CD8-positive, alpha-beta memory T cell (primary cell): Measurements from ENCODE around the gene ITPA. TPM values are rescaled to one million over a fixed set of nuclear protein-coding genes. Genes with fewer than 3 reads are reported as not detected.

Experiments used
- CTCF ChIA-PET: fragments of 350-600 bp; sonication (Branson Sonifier 250); formaldehyde crosslinking; loops from one replicate; lab custom pipeline; 2021; ENCODE audit warnings: antibody characterized with exemption; lab: Charles Lee
- POLR2A ChIA-PET: fragments of 350-600 bp; sonication (Branson Sonifier 250); formaldehyde crosslinking; loops from one replicate; lab custom pipeline; 2021; ENCODE audit warnings: antibody characterized with exemption; lab: Charles Lee
- DNase-seq, 5 donors: peaks; one replicate each; pipeline versions ENCODE4 v3.0.0 to v3.0.0-alpha.2; 2020 to 2022; ENCODE audit warnings: mixed read lengths in 1 of 5
- H3K27ac ChIP-seq: one replicate; pipeline ENCODE4 v1.7.0; 2013; ENCODE audit warnings: low read depth, mild to moderate bottlenecking, low read length, moderate library complexity
- H3K27me3 ChIP-seq: 2 replicates; pipeline ENCODE4 v1.7.0; 2013; ENCODE audit warnings: low read length, mild to moderate bottlenecking; ENCODE audit not compliant: insufficient read depth, poor library complexity, severe bottlenecking
- H3K36me3 ChIP-seq: 2 replicates; pipeline ENCODE4 v1.7.0; 2013; ENCODE audit warnings: mild to moderate bottlenecking, low read length, moderate library complexity; ENCODE audit not compliant: insufficient read depth
- H3K4me1 ChIP-seq: 2 replicates; pipeline ENCODE4 v1.7.0; 2013; ENCODE audit warnings: mild to moderate bottlenecking, low read length, moderate library complexity; ENCODE audit not compliant: insufficient read depth
- H3K4me3 ChIP-seq: 2 replicates; pipeline ENCODE4 v1.7.0; 2013; ENCODE audit warnings: mild to moderate bottlenecking, low read length
- H3K9me3 ChIP-seq: 2 replicates; pipeline ENCODE4 v1.7.0; 2013; ENCODE audit warnings: mild to moderate bottlenecking, low read length
- H3K27ac Mint-ChIP-seq, 8 donors: one replicate each; pipeline ENCODE4 v1.8.0; 2020 to 2021; ENCODE audit warnings: mixed read lengths in 8 of 8, mild to moderate bottlenecking in 6 of 8, inconsistent platforms in 3 of 8, moderate library complexity in 3 of 8
- H3K27me3 Mint-ChIP-seq, 2 donors: one replicate each; pipeline ENCODE4 v1.8.0; 2020 to 2021; ENCODE audit warnings: mixed read lengths in 2 of 2, mild to moderate bottlenecking in 1 of 2, moderate library complexity in 1 of 2
- H3K36me3 Mint-ChIP-seq, 3 donors: one replicate each; pipeline ENCODE4 v1.8.0; 2020 to 2021; ENCODE audit warnings: mixed read lengths in 3 of 3, inconsistent platforms in 1 of 3, mild to moderate bottlenecking in 1 of 3
- H3K4me1 Mint-ChIP-seq, 3 donors: one replicate each; pipeline ENCODE4 v1.8.0; 2020 to 2021; ENCODE audit warnings: mixed read lengths in 3 of 3, inconsistent platforms in 1 of 3, mild to moderate bottlenecking in 1 of 3
- H3K4me3 Mint-ChIP-seq, 7 donors: one replicate each; pipeline ENCODE4 v1.8.0; 2020 to 2021; ENCODE audit warnings: mixed read lengths in 7 of 7, mild to moderate bottlenecking in 6 of 7, moderate library complexity in 4 of 7, inconsistent platforms in 2 of 7
- H3K9me3 Mint-ChIP-seq, 5 donors: one replicate each; pipeline ENCODE4 v1.8.0; 2020 to 2022; ENCODE audit warnings: mixed read lengths in 5 of 5, mild to moderate bottlenecking in 3 of 5, moderate library complexity in 2 of 5, inconsistent platforms in 1 of 5
- polyA plus RNA-seq: library from polyadenylated mRNA; unstranded; fragments of 300-500 nt; fragmentation: Illumina TruSeq; gene quantifications from one replicate; pipeline ENCODE4 v1.2.3, GENCODE V29; 2021
- total RNA-seq, 2 experiments: library from RNA; stranded (reverse); gene quantifications; one replicate each; pipeline ENCODE4 v1.2.3, GENCODE V29; 2021

The ITPA gene
- total and polyA plus RNA-seq, 3 experiments from 2014 or later = 60.8 to 98.2 (median 90.4) TPM

DNA sequence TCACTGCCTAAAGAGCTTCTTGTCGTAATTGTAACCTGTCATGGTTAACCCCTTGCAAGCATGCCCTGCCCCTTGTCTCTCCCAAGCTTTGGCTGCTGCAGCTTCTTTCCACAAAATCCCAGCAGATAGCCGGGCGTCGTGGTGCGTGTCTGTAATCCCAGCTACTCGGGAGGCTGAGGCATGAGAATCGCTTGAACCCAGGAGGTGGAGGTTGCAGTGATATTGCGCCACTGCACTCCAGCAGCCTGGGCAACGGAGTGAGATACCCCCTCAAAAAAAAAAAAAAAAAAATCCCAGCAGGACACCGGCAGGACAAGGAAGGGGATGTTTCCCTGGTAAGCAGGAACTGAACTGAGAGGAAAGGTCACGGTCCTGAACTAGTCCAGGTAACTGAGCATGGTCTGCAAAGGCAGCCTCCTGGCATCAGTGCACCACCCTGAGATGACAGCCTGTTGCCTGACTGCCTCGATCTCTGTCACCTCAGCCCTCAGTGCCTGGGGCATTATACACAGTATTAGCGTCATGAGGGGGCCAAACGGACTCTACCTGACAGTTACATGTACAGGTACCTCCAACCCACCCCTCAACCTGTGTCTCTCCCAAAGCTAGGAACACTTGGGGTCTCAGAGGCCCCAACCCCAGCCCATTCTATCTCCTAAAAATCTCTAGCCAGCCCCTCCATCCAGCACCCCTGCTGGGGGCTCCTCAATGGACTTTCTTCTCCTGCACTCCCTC lies 37.7 kb upstream of the ITPA start:
- Histone ChIP-seq H3K9me3 (no peaks in the 10 kb centered on the region), H3K27ac (no peak overlapping the region), H3K4me3 (no peak overlapping the region), H3K4me1 (peaks cover 5% of the 10 kb centered on the region), H3K27me3 (peaks cover 9% of the 10 kb centered on the region), H3K36me3 (no peaks in the 10 kb centered on the region)
- Mint-ChIP-seq H3K27ac (peak overlapping the region in 3 of 8 donors; percentile 44 to 52 (median 51)), H3K27me3 (peaks cover 18 to 23% of the 10 kb centered on the region in 2 donors), H3K9me3 (no peaks in the 10 kb centered on the region), H3K36me3 (peaks cover 0 to 2% (median 0%) of the 10 kb centered on the region in 3 donors), H3K4me1 (peaks cover 13 to 28% (median 16%) of the 10 kb centered on the region in 3 donors), H3K4me3 (peak overlapping the region in 6 of 7 donors; percentile 5 to 92 (median 66))
- CTCF ChIA-PET = interaction anchor here (1.5 to 2.8 kb wide), 2 partner anchors 10 to 14 kb away, joined by 5 to 9 read pairs; no protein-coding TSS in a partner anchor
- POLR2A ChIA-PET = interaction anchor here (1.1 kb wide), 1 partner anchor 12 kb away, joined by 3 read pairs; no protein-coding TSS in a partner anchor
- DNase-seq = peak in 1 of 5 donors; percentile 17

DNA sequence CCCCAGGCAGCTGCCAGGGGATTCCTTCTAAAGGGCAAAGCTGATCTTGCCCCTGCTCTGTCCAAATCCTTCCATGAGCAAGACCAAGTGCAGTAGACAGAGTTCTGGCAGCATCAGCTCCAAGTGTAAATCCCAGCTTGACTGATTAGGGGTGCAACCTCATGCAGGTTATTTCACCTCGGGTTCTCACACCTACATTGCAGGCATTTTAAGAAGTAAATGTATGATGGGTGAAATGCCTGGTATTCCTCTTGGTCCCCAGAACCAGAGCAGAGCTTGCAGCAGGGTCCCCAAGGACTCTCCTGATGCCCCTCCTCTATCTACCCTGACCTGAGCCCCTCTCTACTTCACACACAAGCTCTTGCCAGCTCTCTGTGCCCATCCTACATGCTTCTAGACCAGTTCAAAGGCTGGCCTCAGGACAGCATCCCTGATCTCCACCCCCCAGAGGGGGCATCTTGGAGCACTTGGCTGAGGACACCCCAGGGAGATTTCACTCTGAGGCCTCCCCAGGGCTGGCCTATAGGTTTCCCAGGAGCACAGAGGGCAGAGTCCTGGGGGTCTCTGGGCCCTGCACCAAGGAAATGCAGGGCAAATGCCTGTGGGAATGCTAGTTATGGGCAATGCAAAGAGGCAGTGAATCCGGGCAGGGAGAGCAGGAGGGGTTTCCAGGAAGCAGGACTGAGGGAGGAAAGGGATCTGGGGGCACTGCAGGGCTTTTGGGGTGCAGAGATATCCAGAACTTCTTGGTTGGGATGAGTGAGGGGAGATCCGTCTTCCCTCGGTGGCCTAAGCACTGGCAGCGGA lies 37.0 kb upstream of the ITPA start:
- Mint-ChIP-seq H3K27me3 (peaks cover 18 to 23% of the 10 kb centered on the region in 2 donors), H3K9me3 (no peaks in the 10 kb centered on the region), H3K36me3 (peaks cover 0 to 2% (median 0%) of the 10 kb centered on the region in 3 donors), H3K27ac (peak overlapping the region in 7 of 8 donors; percentile 36 to 93 (median 66)), H3K4me3 (peak overlapping the region; percentile 77 to 92 (median 81)), H3K4me1 (peaks cover 13 to 28% (median 16%) of the 10 kb centered on the region in 3 donors)
- peak in 1 of 5 donors; percentile 9 for DNase-seq
- no peaks in the 10 kb centered on the region for H3K9me3 ChIP-seq
- POLR2A ChIA-PET = interaction anchor here (0.5 kb wide), 1 partner anchor 649 kb away, joined by 3 read pairs; no protein-coding TSS in a partner anchor
- no peak overlapping the region for H3K4me3 ChIP-seq
- peaks cover 9% of the 10 kb centered on the region for H3K27me3 ChIP-seq
- CTCF ChIA-PET = interaction anchor here (1.0 to 2.8 kb wide), 3 partner anchors 10 to 15 kb away, joined by 3 to 9 read pairs (median 5); no protein-coding TSS in a partner anchor
- H3K36me3 ChIP-seq = no peaks in the 10 kb centered on the region
- peak overlapping the region; percentile 20 for H3K27ac ChIP-seq
- peaks cover 5% of the 10 kb centered on the region for H3K4me1 ChIP-seq

DNA sequence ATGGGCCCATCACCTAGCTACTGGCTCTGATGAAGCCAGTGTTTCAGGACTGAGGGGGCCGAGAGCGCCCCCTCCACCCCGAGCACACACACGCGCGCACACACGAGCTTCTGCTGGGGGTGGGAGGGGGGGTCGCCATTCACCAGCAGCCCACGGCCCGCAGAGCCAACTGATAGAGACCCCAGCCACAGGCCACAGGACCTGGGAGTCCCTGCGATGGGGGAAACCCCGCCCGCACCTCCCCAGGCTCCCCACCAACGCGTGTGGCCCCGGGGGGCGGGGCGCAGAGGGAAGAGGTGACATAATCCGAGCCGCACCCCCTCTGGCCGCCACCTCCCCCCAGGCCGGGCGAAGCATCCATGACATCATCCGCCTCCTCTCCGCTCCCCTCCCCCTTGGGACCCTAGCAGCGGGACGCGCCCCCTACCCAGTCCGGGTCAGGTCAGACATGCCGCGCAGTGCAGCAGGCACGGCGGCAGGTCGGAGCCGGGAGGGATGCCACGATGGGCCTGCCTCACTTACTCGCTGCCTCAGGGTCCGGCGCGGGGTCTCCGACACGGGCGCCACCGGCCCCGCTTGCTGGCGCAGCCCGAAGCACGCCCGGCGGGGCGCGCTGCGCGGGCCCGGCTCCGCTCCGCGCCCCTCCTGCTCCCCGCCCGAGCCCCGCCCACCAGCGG lies 36.2 kb upstream of the ITPA start, which contains the start of gene LZTS3:
Gene LZTS3 (minus strand): TSS at position 617 of the 677 bp plus-strand sequence. CDS start 6,386 bp downstream, outside the sequence.
- Histone ChIP-seq H3K27me3 (peaks cover 6% of the 10 kb centered on the region), H3K4me1 (peaks cover 5% of the 10 kb centered on the region), H3K36me3 (no peaks in the 10 kb centered on the region), H3K27ac (peak within 1 kb of the TSS; percentile 72), H3K4me3 (peak within 1 kb of the TSS; percentile 88), H3K9me3 (no peaks in the 10 kb centered on the region)
- Mint-ChIP-seq H3K4me1 (peaks cover 13 to 28% (median 16%) of the 10 kb centered on the region in 3 donors), H3K27ac (peak within 1 kb of the TSS in 7 of 8 donors; percentile 60 to 93 (median 74)), H3K27me3 (peaks cover 18 to 23% of the 10 kb centered on the region in 2 donors), H3K4me3 (peak within 1 kb of the TSS; percentile 77 to 94 (median 82)), H3K36me3 (peaks cover 0 to 2% (median 0%) of the 10 kb centered on the region in 3 donors), H3K9me3 (no peaks in the 10 kb centered on the region)
- ChIA-PET POLR2A (interaction anchor here (0.5 kb wide), 1 partner anchor 648 kb away, joined by 3 read pairs; no protein-coding TSS in a partner anchor), CTCF (interaction anchor here (1.0 to 1.5 kb wide), 2 partner anchors 15 to 16 kb away, joined by 3 to 5 read pairs; no protein-coding TSS in a partner anchor)
- peak; percentile 85 to 95 (median 87) for DNase-seq

DNA sequence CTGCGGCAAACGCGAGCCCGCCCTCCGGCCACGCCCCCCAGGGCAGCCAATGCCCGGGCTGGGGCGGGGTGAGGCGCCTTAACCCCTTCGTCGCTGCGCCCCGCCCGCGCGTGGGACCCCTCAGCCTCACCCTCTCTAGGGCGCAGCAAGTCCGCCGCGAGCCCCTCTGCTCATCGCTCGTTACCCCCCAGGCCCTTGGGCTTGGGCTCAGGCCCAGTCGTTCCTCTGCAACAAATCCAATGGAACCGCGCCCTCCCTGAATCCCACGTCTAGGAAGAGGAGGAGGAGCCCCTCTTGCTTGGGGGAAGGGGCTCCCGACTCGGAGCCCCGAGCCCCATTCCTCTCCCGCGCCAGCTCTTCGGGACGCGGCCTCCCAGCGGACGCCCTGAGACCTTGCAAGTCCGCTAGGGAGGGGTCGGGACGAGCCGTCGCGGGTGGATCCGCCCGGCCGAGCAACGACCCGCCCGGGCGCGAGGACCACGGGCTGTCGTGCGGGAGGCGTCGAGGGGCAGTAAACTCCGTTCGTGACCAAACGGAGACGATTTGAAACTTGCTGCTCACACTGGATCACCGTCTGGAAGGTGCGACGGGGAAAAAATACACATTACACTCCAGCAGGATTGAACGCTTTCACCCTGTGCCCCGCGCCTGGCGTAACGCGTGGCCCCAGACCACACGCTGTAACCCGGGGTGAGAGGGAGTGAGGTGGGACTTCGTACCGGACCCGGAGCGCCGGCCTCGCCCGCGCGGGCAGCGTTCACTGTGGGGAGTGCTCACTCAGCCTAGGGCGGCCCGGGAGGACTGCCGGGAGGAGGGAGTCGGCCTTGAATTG lies 35.5 kb upstream of the ITPA start:
- peaks cover 11 to 22% (median 16%) of the 10 kb centered on the region in 3 donors for H3K4me1 Mint-ChIP-seq
- H3K4me3 Mint-ChIP-seq = peak overlapping the region; percentile 77 to 94 (median 82)
- H3K27ac ChIP-seq = peak overlapping the region; percentile 38
- H3K4me3 ChIP-seq = peak overlapping the region; percentile 88
- H3K27ac Mint-ChIP-seq = peak overlapping the region in 6 of 8 donors; percentile 17 to 67 (median 59)
- H3K27me3 Mint-ChIP-seq = peaks cover 12 to 17% of the 10 kb centered on the region in 2 donors
- no peaks in the 10 kb centered on the region for H3K36me3 ChIP-seq
- peaks cover 5% of the 10 kb centered on the region for H3K4me1 ChIP-seq
- DNase-seq = peak in 4 of 5 donors; percentile 85 to 92 (median 88)
- H3K9me3 ChIP-seq = no peaks in the 10 kb centered on the region
- H3K9me3 Mint-ChIP-seq = no peaks in the 10 kb centered on the region
- POLR2A ChIA-PET = no interaction called here
- CTCF ChIA-PET = no interaction called here
- peaks cover 0 to 2% (median 0%) of the 10 kb centered on the region in 3 donors for H3K36me3 Mint-ChIP-seq
- H3K27me3 ChIP-seq = peaks cover 6% of the 10 kb centered on the region

DNA sequence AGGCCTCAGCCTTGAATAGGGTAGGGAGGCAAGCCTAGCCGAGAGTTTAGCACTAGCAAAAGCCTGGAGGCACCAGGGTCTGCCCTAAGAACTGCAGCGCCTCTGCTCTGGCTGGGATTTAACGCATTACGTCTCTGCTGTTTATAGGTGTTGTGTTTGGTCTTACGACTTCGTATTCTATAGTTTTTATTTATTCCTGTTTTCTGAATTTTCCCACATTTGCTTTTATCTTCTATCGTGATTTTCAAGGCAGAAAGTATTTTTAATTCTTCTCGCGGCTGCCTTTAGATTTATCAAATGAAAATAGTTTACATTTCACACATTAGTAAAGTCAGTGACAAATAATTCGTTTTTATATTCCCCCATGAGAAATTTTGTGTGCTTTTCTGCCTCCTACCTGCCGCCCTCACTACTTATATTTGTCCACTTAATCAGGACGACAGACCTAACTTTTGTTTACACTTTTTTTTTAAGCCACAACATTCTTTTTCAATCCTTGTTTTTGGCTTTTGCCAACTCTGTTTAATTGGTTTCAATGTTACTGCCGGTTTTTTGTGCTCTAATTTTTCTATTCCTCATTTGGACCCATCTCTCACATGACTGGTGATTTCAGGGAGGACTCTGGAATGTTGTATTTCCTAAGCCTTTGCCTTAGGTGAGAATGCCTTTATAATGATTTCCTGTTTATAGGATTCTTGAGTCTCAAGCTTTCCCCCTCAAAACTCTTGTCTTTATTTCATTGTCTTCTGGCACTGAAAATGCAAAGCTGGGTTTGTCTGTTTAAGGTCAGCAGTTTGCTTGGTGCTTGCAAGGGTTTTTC lies 34.6 kb upstream of the ITPA start:
- CTCF ChIA-PET = interaction anchor here (0.7 kb wide), 1 partner anchor 13 kb away, joined by 3 read pairs; no protein-coding TSS in a partner anchor

DNA sequence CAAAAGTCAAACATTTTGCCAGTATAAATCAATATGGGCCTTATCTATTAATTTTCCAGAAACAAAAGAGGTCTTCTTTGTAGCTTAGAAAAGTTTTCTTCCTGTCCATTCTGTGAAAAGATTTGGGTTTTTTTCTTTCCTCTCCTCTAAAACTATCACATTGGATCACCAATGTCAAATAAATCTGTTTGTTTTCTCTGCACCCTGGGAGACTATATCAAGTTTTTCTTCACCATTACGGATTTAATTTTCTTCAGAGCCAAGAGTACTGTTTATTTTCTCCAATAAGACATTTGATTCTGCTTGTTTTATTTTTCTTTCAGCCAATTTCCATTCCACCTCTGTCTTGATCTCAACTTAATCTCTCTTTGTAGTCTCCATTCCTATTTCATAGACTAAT lies 34.0 kb upstream of the ITPA start:
- ChIA-PET POLR2A (no interaction called here), CTCF (interaction anchor here (0.7 kb wide), 1 partner anchor 14 kb away, joined by 3 read pairs; no protein-coding TSS in a partner anchor)
- Histone ChIP-seq H3K36me3 (no peaks in the 10 kb centered on the region), H3K4me1 (peaks cover 5% of the 10 kb centered on the region), H3K9me3 (no peaks in the 10 kb centered on the region), H3K4me3 (no peak overlapping the region), H3K27me3 (peaks cover 6% of the 10 kb centered on the region), H3K27ac (no peak overlapping the region)
- peaks cover 0 to 2% (median 0%) of the 10 kb centered on the region in 3 donors for H3K36me3 Mint-ChIP-seq
- peak overlapping the region in 3 of 8 donors; percentile 24 to 67 (median 42) for H3K27ac Mint-ChIP-seq
- no peaks in the 10 kb centered on the region for H3K9me3 Mint-ChIP-seq
- H3K4me3 Mint-ChIP-seq = peak overlapping the region in 4 of 7 donors; percentile 1 to 82 (median 21)
- H3K4me1 Mint-ChIP-seq = peaks cover 11 to 20% (median 16%) of the 10 kb centered on the region in 3 donors
- no peak for DNase-seq
- peaks cover 5 to 9% of the 10 kb centered on the region in 2 donors for H3K27me3 Mint-ChIP-seq

More for the DNA sequence above, 34.6 kb upstream of the ITPA start:
- H3K27ac ChIP-seq = no peak overlapping the region
- POLR2A ChIA-PET = no interaction called here
- peak overlapping the region; percentile 88 for H3K4me3 ChIP-seq
- Mint-ChIP-seq H3K27ac (peak overlapping the region in 4 of 8 donors; percentile 0 to 67 (median 38)), H3K4me1 (peaks cover 11 to 20% (median 16%) of the 10 kb centered on the region in 3 donors), H3K36me3 (peaks cover 0 to 2% (median 0%) of the 10 kb centered on the region in 3 donors), H3K27me3 (peaks cover 5 to 10% of the 10 kb centered on the region in 2 donors), H3K9me3 (no peaks in the 10 kb centered on the region), H3K4me3 (peak overlapping the region; percentile 77 to 94 (median 82))
- peaks cover 6% of the 10 kb centered on the region for H3K27me3 ChIP-seq
- DNase-seq = no peak
- no peaks in the 10 kb centered on the region for H3K9me3 ChIP-seq
- peaks cover 5% of the 10 kb centered on the region for H3K4me1 ChIP-seq
- no peaks in the 10 kb centered on the region for H3K36me3 ChIP-seq
